ENCODE results near the gene MAP3K1. TPM values are rescaled to one million over a fixed set of nuclear protein-coding genes. Genes with fewer than 3 reads are reported as not detected.
"Not testable (repeated sequence)": the region's sequence is repeated elsewhere in the genome, so short reads cannot be mapped to it uniquely, and the experiment has no call there.

MAP3K1 gene
- total and polyA plus RNA-seq, 8 donors = 20.6 to 70.8 (median 60.9) TPM

- no peak for DNase-seq
- H3K4me1 ChIP-seq = no peaks in the 10 kb centered on the region
- no peak overlapping the region for H3K4me3 ChIP-seq
- no peak for TF ChIP-seq CTCF (IDR thresholded peaks at IDR 0.05)
- no peaks in the 10 kb centered on the region for H3K9me3 ChIP-seq
- H3K27ac ChIP-seq = no peak overlapping the region
- no peaks in the 10 kb centered on the region for H3K27me3 ChIP-seq
- ATAC-seq = no peak
- intact Hi-C loops (cut with DNase I) = no loop called here
- no peaks in the 10 kb centered on the region for H3K36me3 ChIP-seq
Measured at GRCh38 chr5:56774957-56775356, 40.4 kb upstream of the MAP3K1 start.

GRCh38 chr5:56776212-56776846, 39.0 kb upstream of the MAP3K1 start:
- DNase-seq; H3K4me1 ChIP-seq; H3K9me3 ChIP-seq; intact Hi-C loops (cut with DNase I); H3K36me3 ChIP-seq; H3K27ac ChIP-seq; H3K4me3 ChIP-seq; ATAC-seq; H3K27me3 ChIP-seq: not testable (repeated sequence)

- H3K9me3 ChIP-seq = no peaks in the 10 kb centered on the region
- intact Hi-C loops (cut with DNase I) = no loop called here
- ATAC-seq = no peak
- no peaks in the 10 kb centered on the region for H3K27me3 ChIP-seq
- no peak for DNase-seq
- H3K4me1 ChIP-seq = no peaks in the 10 kb centered on the region
- no peak for TF ChIP-seq CTCF (IDR thresholded peaks at IDR 0.05)
- no peak overlapping the region for H3K27ac ChIP-seq
- H3K36me3 ChIP-seq = no peaks in the 10 kb centered on the region
- no peak overlapping the region for H3K4me3 ChIP-seq
Measured at GRCh38 chr5:56783261-56783660, 32.1 kb upstream of the MAP3K1 start.

- H3K36me3 ChIP-seq = no peaks in the 10 kb centered on the region
- DNase-seq (no peak), ATAC-seq (no peak)
- no peak for TF ChIP-seq CTCF (IDR thresholded peaks at IDR 0.05)
- H3K27ac ChIP-seq = no peak overlapping the region
- no peaks in the 10 kb centered on the region for H3K4me1 ChIP-seq
- no peaks in the 10 kb centered on the region for H3K9me3 ChIP-seq
- intact Hi-C loops (cut with DNase I) = no loop called here
- no peak overlapping the region for H3K4me3 ChIP-seq
- no peaks in the 10 kb centered on the region for H3K27me3 ChIP-seq
Measured at GRCh38 chr5:56786346-56786745, 29.0 kb upstream of the MAP3K1 start.

- H3K27me3 ChIP-seq = no peaks in the 10 kb centered on the region
- intact Hi-C loops (cut with DNase I) = no loop called here
- no peaks in the 10 kb centered on the region for H3K9me3 ChIP-seq
- no peak overlapping the region for H3K4me3 ChIP-seq
- no peaks in the 10 kb centered on the region for H3K4me1 ChIP-seq
- no peak for DNase-seq
- ATAC-seq = no peak
- no peak for TF ChIP-seq CTCF (IDR thresholded peaks at IDR 0.05)
- H3K36me3 ChIP-seq = no peaks in the 10 kb centered on the region
- H3K27ac ChIP-seq = no peak overlapping the region
Measured at GRCh38 chr5:56791396-56791795, 24.0 kb upstream of the MAP3K1 start.

- intact Hi-C loops (cut with DNase I) = no loop called here
- Histone ChIP-seq H3K9me3 (no peaks in the 10 kb centered on the region), H3K4me3 (no peak overlapping the region), H3K36me3 (no peaks in the 10 kb centered on the region), H3K27me3 (no peaks in the 10 kb centered on the region), H3K4me1 (no peaks in the 10 kb centered on the region), H3K27ac (no peak overlapping the region)
- DNase-seq (no peak), ATAC-seq (no peak)
- TF ChIP-seq CTCF (IDR thresholded peaks at IDR 0.05) = no peak
Measured at GRCh38 chr5:56798521-56798920, 16.8 kb upstream of the MAP3K1 start.
